ENCODE results near the gene SPRED2.
"Not testable (repeated sequence)": the region's sequence is repeated elsewhere in the genome, so short reads cannot be mapped to it uniquely, and the experiment has no call there.

Gene SPRED2

DNA sequence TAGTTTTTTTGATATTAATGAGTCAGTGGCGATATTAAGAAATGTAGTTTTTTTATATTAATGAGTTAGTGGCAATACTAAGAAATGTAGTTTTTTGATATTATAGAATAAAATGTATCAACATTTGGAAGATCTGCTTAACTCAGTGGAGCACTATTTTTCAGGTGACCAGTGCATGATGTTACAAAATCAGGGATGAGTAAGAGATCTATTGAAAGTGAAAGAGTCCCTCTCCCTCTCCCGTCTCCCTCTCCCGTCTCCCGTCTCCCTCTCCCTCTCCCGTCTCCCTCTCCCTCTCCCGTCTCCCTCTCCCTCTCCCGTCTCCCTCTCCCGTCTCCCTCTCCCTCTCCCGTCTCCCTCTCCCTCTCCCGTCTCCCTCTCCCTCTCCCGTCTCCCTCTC, 94.5 kb downstream of the SPRED2 start:
- not testable (repeated sequence) for DNase-seq

DNA sequence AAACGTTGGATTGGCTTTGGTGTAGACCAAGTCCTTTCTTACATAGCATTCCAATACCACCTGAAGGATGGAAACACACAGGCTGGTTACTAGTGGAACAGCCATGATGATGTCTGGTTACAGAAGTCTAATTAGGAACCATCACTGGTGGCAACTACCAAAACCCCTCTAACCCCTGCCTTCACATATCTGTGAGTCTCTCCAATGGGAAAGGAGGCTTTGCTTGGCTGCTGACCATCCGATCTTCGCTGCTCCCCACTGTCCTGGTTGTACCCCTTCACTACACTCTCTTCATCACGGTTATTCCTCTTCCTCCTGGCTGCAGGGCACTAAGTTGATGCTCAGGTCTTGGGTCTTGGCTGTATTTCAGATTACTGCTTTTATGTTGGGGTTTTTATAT, 97.7 kb downstream of the SPRED2 start:
- DNase-seq, result no peak

- DNase-seq, result no peak
These were observed 100.9 kb downstream of the SPRED2 start for GRCh38 chr2:65331336-65332025.

DNA sequence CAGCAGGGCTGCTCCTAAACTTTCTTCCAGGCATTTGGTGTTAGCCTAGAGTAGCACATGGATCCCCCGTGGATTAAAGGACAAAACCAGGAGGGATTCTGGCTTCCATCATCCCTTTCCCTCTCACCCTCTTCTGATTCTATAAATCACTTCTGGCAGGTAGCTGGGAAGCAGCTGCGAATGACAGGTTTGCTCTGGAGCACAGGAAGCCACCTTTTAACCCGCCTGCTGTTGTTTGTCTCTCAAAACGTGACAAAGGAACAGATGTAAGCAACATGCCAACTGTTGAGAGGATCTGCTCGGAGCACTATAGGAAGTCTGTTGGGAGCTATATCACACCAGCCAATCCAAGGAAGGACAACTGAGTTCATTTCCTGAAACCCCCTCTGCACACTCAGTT, 102.9 kb downstream of the SPRED2 start:
- peak in 1 of 2 experiments; percentile 24 for DNase-seq

- DNase-seq, result no peak
These were observed 106.1 kb downstream of the SPRED2 start for GRCh38 chr2:65326276-65326675.

GRCh38 chr2:65325066-65325465, 107.3 kb downstream of the SPRED2 start:
- DNase-seq, result no peak

- DNase-seq, result no peak
These were observed 111.5 kb downstream of the SPRED2 start for GRCh38 chr2:65320946-65321345.

DNA sequence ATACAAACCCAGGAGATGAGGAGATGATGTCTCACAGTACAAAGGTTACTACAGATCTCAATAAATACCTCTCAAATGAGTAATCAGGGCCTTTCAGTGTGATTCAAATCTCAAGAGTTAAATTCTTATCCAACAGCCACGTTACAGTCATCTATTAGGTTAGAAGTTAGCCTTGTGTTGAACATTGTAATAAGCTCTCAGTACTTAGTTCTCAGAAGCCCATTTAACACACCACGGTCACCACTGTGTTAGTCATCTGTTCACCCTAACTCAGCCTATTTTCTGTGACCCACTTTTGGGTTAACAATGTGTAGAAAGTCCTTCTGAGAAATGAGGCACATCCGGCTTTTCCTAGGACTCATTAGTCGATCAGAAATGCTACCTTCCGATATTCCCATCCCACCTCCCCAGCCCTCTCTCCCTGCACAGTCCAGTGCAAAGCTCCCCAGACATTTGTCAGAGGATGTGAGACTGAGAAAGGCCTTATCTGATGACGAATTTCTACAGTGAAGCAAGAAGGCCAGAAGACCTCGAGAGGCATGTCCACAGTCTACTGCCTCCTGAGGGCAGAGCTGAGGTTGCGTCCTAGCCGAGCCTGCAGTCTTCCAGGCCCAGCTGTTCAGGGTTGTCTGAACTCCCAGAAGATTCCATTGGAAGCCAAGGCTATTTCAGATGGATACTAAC, 112.2 kb downstream of the SPRED2 start:
- DNase-seq, result no peak

- no peak for DNase-seq
These were observed 112.7 kb downstream of the SPRED2 start for GRCh38 chr2:65319674-65320041.

- no peak for DNase-seq
These were observed 113.2 kb downstream of the SPRED2 start for GRCh38 chr2:65319072-65319673.

DNA sequence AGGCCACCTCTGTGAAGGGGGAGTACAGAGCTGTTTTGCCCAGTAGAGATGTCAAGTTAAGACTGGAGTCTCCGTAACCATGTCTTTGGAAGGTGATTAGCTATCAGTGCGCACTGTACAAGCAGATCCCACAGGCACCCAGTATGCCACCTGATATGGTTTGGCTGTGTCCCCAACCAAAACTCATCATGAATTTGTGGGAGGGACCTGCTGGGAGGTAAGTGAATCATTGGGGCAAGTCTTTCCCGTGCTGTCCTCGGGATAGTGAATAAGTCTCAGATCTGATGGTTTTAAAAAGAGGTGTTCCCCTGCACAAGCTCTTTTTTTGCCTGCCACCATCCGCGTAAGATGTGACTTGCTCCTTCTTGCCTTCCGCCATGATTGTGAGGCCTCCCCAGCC, 114.6 kb downstream of the SPRED2 start:
- no peak for DNase-seq

- DNase-seq, result not testable (repeated sequence)
These were observed 115.0 kb downstream of the SPRED2 start for GRCh38 chr2:65317351-65317750.

DNA sequence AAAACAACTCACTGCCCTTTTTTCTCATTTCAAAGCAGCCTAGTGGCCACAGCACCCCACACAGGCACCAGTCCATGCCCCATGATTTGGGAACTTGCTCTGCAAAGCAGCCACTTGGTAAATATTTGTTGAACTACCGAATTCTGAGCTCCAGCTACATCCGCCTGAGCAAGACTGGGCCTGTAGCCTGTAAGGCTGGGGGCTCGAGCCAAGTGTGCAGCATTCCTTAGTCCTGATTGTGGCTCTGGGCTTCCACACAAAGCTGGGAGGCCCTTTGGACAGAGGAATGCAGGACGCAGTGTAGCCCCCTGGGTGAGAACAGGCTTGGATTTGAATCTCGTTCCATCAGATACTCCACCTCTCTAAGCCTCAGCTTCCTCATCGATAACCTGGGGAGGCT, 116.3 kb downstream of the SPRED2 start:
- DNase-seq, result no peak

DNA sequence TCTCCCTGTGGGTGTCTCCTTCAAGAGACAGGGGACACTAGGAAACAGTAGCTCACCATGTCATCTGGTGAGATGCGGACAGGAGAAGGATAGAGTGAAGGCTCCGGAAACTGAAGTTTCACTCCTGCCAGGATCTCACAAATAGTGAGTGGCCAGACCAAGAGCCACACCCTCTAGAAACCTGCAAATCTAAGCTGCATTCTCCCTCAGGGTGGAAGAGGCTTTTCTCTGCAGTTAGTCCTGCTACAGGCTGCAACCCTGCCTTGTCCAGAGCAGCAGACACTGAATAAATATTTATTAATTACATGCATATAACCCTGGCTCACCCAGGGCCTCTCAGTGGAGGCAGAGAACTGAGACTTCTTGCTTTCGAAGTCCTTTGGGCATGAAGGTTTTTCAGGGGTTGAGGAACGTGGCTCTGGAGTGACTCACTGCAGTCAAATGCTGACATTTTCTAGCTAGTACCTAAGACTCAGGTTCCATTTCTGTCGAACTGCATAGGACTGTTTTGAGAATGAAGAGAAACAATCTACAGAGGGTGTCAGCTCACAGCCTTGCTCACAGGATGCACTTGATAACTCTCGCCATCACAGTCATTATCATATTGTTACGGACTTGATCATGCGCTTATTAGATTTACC, 117.5 kb downstream of the SPRED2 start:
- DNase-seq, result no peak

- no peak for DNase-seq
These were observed 118.5 kb downstream of the SPRED2 start for GRCh38 chr2:65313954-65314256.

GRCh38 chr2:65313126-65313953, 119.1 kb downstream of the SPRED2 start:
- DNase-seq, result no peak

- DNase-seq, result no peak
These were observed 120.8 kb downstream of the SPRED2 start for GRCh38 chr2:65311596-65311995.

DNA sequence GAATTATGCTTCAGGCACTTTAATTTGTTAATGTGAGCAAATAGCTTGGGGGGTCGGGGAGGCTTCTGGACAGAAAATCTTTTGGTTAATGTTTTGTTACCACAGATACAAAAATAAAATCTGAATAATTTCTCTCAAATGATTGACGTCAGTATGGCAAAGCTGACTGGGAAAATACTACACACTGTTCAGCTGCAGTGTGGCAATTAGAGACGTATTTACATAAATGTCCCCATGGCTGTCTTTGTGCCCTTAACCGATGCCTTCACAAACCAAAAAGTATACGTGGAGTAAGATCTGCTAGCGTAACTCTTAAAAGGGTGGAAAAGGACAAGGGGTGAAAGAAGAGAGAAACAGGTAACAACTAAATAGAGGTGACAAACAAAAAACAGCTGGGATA, 121.3 kb downstream of the SPRED2 start:
- no peak for DNase-seq

DNA sequence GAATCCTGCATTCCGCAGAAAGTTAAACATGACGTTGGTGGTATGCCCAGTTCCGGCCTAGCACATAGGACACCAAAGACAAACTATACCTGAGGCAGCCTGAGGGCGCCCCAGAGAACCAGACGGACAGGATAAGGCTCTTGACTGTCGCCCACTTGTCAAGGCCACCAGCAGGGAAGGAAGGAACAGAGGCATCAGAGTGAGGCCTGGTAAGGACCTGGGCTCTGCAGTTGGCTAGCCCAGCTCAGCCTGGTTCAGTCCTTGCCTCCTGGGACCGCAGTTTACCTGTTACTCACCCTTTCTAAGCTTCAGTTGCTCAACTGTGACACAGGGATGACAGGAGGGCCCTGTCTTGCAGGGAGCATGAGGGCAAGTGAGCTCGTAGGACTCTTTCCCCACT, 122.7 kb downstream of the SPRED2 start:
- DNase-seq, result no peak

DNA sequence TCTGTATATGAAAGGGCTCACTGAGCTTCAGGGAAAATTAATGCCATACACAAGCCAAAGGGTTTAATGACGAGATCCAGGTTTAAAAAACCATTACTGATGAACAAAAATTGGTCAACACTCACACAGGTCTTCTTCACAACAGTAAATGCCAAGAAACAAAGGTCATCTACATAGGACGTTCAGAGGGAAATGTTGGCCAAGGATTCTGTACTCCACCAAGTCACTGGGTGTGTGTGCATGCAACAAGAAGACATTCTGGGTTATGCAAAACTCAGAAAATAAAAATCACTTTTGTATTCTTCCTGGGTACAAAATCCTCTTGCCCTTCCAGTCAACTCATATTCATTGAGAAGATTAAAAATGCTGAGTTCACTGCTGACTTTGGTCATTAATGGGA, 126.5 kb downstream of the SPRED2 start:
- no peak for DNase-seq

DNA sequence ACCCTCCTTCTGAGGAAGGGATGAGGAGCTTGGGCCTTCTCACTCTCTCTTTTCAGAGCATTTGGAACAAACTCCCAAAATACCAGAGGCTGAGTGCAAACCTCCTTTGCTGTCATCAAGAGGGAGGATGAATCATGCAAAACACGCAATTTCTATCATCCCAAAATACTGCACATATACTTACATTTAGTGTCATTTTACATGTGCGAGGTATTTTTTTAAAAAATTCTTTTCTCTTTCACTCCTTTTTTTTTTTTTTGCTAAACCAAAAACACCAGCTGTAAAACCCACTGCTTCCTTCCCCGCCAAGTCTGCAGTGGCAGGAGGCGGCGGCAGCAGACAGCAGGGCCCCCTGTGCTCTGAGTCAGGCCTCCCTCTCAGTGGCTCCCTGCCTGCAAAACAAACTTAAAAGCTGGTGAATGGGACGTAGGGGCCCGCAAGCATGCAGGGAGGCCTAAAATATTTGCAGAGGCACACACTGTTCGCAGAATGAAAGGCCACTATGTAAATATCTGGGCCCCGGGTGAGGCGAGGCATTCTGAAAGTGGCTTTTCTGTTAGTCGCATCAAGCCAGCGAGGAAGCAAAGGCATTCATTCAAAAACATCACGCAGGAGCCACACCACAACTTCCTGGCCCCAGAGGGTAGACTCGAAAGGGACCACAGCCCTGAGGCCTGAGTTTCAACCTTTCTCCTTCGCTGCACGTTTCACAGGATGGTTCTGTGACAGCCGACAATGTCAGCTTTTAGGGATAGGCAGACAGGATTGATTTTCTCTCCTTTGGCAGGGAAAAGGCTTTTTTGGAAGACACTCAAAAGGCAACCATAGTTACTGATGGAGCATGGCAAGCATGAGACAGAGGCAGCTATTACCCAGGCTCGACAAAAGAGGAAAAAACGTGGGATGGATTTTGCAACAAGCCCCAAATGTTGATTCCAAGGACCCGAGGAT, 131.4 kb downstream of the SPRED2 start:
- DNase-seq, result peak; percentile 6 to 45

Measured in SHP77 (cell line).